HEK293T (cell line): ENCODE measurements around the gene HK1.

Source experiments
- ARNT ChIP-seq: fragments of 450-650 bp; IDR thresholded peaks from 2 replicates; pipeline ENCODE4 v1.6.1; 2017; ENCODE audit warnings: mild to moderate bottlenecking
- ELF4 ChIP-seq: fragments of 450-650 bp; IDR thresholded peaks from 2 replicates; pipeline ENCODE4 v1.6.1; 2017; ENCODE audit warnings: antibody characterized with exemption
- FOXA1 ChIP-seq: fragments of 450-650 bp; IDR thresholded peaks from 2 replicates; pipeline ENCODE4 v1.6.1; 2016; ENCODE audit warnings: mild to moderate bottlenecking
- FOXK2 ChIP-seq: fragments of 450-650 bp; IDR thresholded peaks from 2 replicates; pipeline ENCODE4 v1.6.1; 2016; ENCODE audit warnings: mild to moderate bottlenecking
- HDGF ChIP-seq: fragments of 450-650 bp; IDR thresholded peaks from 2 replicates; pipeline ENCODE4 v1.6.1; 2017; ENCODE audit warnings: antibody characterized with exemption, borderline replicate concordance
- L3MBTL2 ChIP-seq: fragments of 450-650 bp; conservative IDR thresholded peaks from 2 replicates; pipeline ENCODE4 v1.6.1; 2016; ENCODE audit warnings: mild to moderate bottlenecking
- SP1 ChIP-seq: fragments of 450-650 bp; IDR thresholded peaks from 2 replicates; pipeline ENCODE4 v1.6.1; 2017
- SUZ12 ChIP-seq: fragments of 450-650 bp; IDR thresholded peaks from 2 replicates; pipeline ENCODE4 v1.6.1; 2016; ENCODE audit warnings: mild to moderate bottlenecking
- TARDBP ChIP-seq: fragments of 450-650 bp; IDR thresholded peaks from 2 replicates; pipeline ENCODE4 v1.6.1; 2016
- ZNF384 ChIP-seq: fragments of 450-650 bp; IDR thresholded peaks from 2 replicates; pipeline ENCODE4 v1.6.1; 2016
- TF ChIP-seq, protein P1 (sequence below): fragments of 450-650 bp; IDR thresholded peaks from 2 replicates; pipeline ENCODE4 v1.6.1; 2016

DNA sequence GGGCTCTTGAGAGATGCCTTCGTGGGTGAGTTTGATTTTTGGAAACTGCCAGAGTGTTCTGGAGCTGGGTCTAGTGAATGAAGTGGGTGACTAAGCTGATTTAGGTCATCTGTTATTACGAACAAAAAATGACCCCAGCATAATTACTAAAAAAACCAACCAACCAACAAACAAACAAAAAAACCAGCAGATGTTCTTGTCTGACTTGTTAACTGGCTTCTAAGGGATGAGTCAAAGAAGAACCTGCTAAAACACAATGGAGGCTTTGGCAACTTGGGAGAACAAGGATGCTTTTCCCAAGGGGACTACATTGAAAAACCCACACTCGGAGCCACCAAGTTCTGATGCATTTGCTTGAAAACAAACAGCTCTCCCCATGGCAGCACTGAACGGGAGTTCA is 126.9 kb downstream of the HK1 start:
- TF ChIP-seq ARNT (no peak), FOXA1 (no peak), ZNF384 (no peak), SUZ12 (no peak), SP1 (no peak), L3MBTL2 (no peak), TARDBP (no peak), ELF4 (no peak), HDGF (no peak), FOXK2 (no peak)
- TF ChIP-seq, protein P1, sequence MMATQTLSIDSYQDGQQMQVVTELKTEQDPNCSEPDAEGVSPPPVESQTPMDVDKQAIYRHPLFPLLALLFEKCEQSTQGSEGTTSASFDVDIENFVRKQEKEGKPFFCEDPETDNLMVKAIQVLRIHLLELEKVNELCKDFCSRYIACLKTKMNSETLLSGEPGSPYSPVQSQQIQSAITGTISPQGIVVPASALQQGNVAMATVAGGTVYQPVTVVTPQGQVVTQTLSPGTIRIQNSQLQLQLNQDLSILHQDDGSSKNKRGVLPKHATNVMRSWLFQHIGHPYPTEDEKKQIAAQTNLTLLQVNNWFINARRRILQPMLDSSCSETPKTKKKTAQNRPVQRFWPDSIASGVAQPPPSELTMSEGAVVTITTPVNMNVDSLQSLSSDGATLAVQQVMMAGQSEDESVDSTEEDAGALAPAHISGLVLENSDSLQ: no peak
